D721Med (cell line): ENCODE measurements around the gene HSPBP1.

ENCODE experiments used
- DNase-seq: peaks from one replicate; pipeline ENCODE4 v3.0.0; 2011; ENCODE audit warnings: low spot score; ENCODE audit not compliant: insufficient read length
- FAIRE-seq: peaks from 2 replicates; lab custom pipeline; 2011; peaks lifted over from hg19 to GRCh38; lab: Jason Lieb, UNC
- TF ChIP-seq, protein P1 (sequence below): IDR thresholded peaks from 2 replicates; pipeline ENCODE4 v1.5.1; 2012; ENCODE audit warnings: mild to moderate bottlenecking, control low read depth; ENCODE audit not compliant: insufficient read depth; ENCODE audit errors: missing control alignments

Gene HSPBP1

DNA sequence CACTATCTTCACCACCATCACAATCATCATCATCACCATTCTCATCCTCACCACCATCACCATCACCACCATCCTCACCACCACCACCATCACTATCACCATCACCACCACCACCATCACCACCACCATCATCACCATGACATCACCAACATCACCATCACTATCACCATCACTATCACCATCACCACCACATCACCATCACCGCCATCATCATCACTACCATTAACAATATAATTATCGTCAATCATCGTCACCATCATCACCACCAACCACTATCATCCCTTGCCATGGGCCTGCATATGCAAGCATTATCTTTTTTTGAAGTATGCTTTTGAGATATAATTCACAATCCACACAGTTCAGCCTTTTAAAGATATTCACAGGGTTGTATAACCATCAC lies 13.5 kb downstream of the HSPBP1 start:
- no peak for FAIRE-seq
- no peak for DNase-seq
- TF ChIP-seq, protein P1, sequence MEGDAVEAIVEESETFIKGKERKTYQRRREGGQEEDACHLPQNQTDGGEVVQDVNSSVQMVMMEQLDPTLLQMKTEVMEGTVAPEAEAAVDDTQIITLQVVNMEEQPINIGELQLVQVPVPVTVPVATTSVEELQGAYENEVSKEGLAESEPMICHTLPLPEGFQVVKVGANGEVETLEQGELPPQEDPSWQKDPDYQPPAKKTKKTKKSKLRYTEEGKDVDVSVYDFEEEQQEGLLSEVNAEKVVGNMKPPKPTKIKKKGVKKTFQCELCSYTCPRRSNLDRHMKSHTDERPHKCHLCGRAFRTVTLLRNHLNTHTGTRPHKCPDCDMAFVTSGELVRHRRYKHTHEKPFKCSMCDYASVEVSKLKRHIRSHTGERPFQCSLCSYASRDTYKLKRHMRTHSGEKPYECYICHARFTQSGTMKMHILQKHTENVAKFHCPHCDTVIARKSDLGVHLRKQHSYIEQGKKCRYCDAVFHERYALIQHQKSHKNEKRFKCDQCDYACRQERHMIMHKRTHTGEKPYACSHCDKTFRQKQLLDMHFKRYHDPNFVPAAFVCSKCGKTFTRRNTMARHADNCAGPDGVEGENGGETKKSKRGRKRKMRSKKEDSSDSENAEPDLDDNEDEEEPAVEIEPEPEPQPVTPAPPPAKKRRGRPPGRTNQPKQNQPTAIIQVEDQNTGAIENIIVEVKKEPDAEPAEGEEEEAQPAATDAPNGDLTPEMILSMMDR = no peak

DNA sequence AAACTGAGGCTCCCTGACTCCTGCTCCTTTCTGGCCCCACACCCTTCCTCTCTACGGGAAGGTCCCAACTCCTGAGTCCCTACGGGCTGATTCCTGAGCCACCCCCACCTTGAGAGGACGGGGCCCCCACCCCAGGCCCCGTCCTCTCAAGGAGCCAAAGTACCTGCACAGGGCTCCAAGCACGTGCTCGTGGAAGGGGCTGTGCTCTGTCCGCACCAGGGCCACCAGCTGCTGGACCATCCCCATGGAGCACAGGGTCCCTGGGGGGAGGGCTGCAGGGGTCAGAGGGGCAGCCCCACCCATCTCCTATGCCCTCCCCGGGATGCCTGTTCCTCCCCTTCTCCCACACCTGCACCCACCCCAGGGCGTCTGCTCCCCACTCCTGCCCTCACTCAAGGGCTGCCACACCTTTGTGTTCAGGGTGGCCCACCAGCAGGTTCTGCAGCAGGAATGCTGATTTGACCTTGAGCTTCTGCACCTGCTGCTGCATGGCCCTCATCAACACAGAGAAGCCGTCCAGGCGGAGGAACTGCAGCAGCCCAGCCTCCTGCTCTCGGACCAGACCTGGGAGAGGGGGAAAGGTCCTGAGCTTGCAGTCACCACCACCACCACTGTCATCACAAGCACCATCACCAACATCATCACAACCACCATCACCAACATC lies 14.1 kb downstream of the HSPBP1 start:
- TF ChIP-seq, protein P1 = no peak
- DNase-seq = no peak
- FAIRE-seq = no peak

DNA sequence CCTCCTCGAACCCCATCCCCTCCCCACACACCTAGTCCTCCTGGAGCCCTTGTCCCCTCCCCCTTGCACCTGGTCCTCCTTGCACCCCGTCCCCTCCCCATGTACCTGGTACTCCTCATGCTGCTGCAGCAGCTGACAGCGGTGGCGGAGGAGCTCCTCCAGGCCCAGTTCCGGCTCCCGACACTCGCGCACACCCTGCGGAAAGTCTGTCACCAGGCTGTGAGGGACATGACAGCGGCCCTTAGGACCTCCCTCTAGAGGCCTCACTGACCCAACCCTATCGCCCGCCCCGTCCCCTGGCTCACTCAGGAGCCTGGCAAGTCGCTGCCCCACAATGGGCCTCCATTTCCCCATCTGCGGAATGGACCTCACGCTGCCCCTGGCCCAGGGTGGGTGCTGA lies 14.7 kb downstream of the HSPBP1 start:
- DNase-seq = no peak
- no peak for FAIRE-seq
- TF ChIP-seq, protein P1 = no peak

DNA sequence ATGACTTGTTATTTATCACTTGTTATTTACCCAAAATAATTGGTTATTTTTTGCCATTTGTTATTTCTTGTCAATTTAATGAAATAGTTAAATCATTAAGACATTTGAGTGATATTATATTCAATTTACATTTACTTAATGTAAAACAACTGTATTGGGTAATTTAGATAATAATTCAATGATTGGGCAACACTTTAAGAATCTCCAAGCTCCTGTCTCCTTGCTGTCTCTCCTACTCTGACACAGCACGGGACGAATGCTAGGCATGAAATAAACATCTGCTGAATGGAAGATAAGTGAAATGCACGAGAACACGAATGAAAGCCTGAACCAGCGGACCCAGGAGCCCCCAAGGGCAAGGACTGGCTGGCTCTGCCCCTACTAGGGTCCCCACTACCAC lies 15.4 kb downstream of the HSPBP1 start:
- FAIRE-seq = no peak
- no peak for DNase-seq
- TF ChIP-seq, protein P1 = no peak

DNA sequence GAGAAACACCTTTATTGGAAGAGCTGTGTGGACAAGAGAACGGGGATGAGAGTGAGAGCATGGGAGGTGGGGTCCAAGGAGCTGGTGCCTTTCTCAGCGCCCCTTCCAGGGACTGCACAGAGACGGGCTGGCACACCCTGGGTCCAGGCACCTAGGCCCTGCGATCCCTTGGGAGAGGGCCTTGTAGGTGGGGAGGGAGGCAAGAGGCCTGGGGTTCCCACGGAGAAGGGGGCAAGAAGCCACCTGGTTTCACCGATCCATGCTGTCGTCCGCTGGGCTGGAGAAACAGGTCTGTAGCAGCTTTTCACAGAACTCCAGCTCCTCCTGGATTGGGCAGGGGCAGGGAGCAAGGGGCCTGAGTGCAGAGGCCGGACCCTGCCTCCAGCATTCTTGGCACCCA lies 17.6 kb downstream of the HSPBP1 start:
- FAIRE-seq (no peak), DNase-seq (no peak)
- TF ChIP-seq, protein P1 = no peak

DNA sequence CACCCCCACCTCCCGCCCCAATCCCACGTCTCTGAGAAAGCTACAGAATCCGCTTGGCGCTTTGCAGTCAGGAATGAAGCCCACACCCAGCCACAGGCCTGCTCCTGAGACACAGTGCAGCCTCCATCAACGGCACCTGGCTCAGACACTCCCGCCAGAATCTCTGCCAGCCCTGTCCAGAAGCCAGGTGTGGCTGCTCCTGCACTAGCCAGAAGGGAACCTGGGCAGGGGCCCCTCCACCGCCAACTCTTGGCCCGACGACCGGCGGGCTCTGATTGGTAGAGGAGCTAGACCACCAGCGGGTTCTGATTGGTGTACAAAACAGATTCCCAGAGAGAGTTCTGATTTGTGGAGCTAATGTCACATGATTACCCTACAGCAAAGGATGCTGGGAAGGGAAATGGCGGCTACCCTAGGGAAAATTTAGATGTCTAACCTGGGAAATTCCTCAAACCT lies 18.2 kb downstream of the HSPBP1 start:
- FAIRE-seq = no peak
- TF ChIP-seq, protein P1 = no peak
- DNase-seq = no peak

DNA sequence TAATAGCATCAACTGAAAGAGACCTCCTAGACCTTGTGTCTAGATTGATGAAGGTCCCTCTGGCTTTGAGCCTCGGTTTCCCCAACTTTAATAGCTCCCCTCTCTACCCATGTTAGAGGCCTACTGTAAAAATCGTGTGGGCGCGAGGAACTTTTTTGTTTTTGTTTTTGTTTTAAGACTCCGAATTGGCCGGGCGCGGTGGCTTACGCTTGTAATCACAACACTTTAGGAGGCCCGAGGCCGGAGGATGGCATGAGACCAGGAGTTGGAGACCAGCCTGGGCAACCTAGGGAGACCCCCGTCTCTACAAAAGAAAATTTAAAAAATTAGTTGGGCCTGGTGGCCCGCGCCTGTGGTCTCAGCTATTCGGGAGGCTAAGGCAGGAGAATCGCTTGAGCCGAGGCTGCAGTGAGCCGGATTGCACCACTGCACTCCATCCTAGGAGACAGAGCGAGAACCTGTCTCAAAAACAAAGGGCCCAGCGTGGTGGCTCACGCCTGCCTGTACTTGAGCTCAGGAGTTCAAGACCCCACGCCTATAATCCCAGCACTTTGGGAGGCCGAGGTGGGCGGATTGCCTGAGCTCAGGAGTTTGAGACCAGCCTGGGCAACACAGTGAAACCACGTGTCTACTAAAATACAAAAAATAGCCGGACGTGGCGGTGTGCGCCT lies 20.2 kb downstream of the HSPBP1 start:
- no peak for DNase-seq
- no peak for FAIRE-seq
- TF ChIP-seq, protein P1 = no peak
